ENCODE data around the gene ELOVL5. TPM values are rescaled to one million over a fixed set of nuclear protein-coding genes. Genes with fewer than 3 reads are reported as not detected.

Gene ELOVL5
- total RNA-seq, 1 experiment from 2014 or later = 71.7 TPM

Other genes starting within 250 kb of the ELOVL5 start
- not detected in 2 replicates for gene GCM1, start 200.1 kb downstream of the ELOVL5 start, total RNA-seq (2014; rRNA removed; shearing (Covaris generic))
- gene GCLC, start 196.2 kb upstream of the ELOVL5 start, total RNA-seq (2014; rRNA removed; shearing (Covaris generic)) = 3.9 and 4.4 TPM in 2 replicates

Measured in SJCRH30 (cell line).